Hematopoietic multipotent progenitor cell treated with erythropoietin and hydrocortisone succinate and interleukin-3 and kit ligand, for 15 days (in vitro differentiated cells): ENCODE results near the gene RILPL2.
"Not testable (repeated sequence)": the region's sequence is repeated elsewhere in the genome, so short reads cannot be mapped to it uniquely, and the experiment has no call there.

Source experiments
- DNase-seq: peaks from one replicate; pipeline ENCODE4 v3.0.0-alpha.2; 2015; ENCODE audit warnings: low spot score

Gene RILPL2

DNA sequence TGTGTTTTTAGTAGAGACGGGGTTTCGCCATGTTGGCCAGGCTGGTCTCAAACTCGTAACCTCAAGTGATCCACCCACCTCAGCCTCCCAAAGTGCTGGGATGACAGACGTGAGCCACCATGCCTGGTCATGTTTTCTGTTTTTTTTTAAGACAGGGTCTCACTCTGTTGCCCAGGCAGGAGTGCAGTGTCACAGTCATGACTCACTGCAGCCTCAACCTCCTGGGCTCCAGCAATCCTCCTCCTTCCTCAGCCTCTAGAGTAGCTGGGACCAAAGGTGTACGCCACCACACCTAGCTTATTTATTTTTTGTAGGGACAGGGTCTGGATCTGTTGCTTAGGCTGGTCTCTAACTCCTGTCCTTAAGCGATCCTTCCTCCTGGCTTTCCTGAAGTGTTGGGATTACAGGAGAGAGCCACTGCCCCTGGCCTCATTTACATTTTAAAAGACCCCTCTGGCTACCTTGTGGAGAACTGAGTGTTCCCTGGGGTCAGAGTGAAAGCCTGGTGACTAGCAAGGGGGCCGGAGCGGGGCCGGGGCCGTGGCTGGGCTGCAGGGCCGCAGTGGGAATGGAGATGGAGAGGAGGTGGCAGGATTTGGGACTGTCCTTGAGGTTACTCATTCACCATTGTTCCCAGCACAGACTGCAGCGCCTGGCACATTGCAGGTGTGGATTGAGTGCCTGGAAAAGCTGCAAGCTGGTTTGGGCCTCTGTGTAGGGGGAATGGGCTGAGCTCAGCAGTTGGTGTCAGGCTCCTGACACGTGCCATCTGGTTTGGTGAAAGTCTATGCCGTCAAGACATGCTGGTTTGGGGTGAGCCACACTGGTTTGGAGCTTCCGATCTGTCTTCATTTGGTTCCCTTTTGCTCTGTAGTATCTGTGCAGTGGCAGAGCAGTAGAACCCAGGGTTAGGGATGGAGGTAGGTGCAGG lies 34.5 kb downstream of the RILPL2 start:
- DNase-seq, result no peak

GRCh38 chr12:123399255-123399617 lies 37.2 kb downstream of the RILPL2 start:
- DNase-seq, result no peak

- DNase-seq, result no peak
Observed at GRCh38 chr12:123398550-123399254, 37.8 kb downstream of the RILPL2 start.

GRCh38 chr12:123398177-123398549 lies 38.3 kb downstream of the RILPL2 start:
- no peak for DNase-seq

DNA sequence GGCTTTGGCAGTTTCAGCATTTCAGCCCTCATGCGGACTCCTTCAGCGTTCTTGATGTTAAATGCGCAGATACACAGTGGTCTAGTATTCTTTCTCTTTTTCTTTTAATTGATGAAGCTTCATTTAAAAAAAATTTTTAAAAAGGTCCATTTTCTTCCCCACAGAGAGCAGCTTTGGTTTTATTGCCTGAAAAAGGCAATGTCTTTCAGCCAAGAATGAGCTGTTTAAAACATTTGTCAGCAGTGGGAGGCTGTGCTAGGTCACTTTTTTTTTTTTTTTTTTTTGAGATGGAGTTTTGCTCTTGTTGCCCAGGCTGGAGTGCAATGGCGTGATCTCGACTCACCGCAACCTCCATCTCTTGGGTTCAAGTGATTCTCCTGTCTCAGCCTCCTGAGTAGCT lies 39.1 kb downstream of the RILPL2 start:
- DNase-seq, result no peak

DNA sequence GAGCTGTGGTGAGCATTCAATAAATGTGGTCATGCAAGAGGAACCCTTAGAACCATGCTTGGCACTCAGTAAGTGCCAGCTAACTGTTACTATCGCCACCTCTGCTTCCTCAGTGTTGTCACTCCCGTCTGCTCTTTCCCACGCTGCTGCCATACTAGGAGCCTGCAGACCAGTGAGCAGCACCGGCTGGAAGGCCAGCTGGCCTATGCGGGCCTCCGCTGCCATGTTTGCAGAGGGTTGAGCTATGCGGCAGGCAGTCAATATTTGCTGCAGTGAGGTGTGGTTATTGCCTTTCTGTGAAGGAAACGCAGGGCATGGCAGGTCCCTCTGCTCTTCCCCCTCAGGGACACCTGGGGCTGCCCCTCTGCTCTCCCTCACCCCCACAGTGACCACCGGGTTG lies 39.5 kb downstream of the RILPL2 start:
- no peak for DNase-seq

DNA sequence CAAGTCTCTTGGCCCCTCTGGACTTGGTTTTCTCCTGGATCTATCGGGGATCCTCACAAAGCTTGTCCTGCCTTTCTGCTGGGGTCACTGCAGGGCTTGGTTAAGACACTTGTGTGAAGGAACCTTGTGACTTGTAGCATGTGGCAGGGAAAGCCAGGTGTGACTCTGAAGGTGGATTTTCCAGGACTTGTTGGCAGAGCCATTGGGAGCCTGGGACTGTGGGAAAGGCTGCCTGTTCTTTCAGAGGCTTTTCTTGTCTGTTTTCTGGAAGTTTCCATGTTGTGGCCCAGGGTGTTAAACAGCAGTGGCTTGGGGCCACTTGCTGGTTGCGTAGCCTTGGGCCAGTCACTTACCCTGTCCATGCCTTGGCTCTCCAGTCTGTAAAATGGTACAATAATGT lies 39.9 kb downstream of the RILPL2 start:
- no peak for DNase-seq

- peak; percentile 27 for DNase-seq
Observed at GRCh38 chr12:123395236-123395635, 41.2 kb downstream of the RILPL2 start.

DNA sequence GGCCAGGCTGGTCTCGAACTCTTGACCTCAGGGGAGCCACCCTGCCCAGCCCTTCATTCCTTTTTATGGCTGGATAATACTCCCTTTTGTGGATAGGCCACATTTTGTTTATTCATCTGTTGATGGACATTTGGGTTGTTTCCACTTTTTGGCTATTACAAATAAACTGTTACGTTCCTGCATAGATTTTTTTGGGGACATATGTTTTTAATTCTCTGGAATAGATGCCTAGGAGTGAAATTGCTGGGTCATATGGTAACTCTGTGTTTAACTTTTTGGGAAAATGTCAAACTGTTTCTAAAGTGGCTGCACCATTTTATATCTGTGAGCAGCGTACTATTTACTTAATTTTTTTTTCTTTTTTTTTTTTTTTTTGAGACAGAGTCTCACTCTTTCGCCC lies 42.7 kb downstream of the RILPL2 start:
- no peak for DNase-seq

GRCh38 chr12:123391546-123392343 lies 44.7 kb downstream of the RILPL2 start:
- DNase-seq, result no peak

GRCh38 chr12:123390498-123391426 lies 45.7 kb downstream of the RILPL2 start:
- no peak for DNase-seq

DNA sequence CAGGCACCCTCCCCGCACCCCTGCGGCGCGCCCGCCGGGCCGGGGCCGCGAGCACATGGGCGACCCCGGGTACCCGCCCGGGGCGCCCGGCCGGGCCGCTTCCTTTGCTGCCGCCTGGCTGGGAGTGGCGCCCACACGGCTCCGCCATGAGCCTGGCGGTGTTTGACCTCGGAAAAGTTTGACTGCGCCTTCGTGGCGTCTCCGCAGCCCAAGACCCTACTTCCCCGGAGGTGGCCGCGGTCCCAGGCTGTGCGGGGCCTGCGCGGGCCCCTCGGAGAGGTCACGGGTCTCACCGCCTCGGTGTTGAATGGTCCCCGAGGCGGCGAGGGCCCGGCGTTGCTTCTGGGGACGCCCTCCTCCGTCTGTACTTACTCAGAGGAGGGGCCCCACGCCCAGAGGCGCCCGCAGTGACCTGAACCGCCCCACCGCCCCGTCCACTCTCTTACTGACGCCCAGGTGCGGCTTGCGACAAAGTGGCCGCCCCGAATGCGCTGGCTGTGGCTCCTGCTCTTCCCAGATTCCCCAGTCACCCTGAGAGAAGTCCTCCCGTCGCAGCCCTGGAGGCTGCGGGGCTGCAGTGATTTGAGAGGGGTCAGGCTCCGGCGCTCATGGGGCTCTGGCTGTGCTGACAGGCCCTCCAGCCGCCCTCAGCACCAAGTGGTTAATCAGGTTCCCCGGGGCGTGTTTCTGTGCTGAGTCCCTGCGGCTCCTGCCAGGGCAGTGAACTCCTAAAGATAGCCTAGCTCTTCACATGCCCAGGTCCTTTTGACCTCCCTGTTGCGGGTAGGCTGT lies 46.7 kb downstream of the RILPL2 start:
- no peak for DNase-seq

DNA sequence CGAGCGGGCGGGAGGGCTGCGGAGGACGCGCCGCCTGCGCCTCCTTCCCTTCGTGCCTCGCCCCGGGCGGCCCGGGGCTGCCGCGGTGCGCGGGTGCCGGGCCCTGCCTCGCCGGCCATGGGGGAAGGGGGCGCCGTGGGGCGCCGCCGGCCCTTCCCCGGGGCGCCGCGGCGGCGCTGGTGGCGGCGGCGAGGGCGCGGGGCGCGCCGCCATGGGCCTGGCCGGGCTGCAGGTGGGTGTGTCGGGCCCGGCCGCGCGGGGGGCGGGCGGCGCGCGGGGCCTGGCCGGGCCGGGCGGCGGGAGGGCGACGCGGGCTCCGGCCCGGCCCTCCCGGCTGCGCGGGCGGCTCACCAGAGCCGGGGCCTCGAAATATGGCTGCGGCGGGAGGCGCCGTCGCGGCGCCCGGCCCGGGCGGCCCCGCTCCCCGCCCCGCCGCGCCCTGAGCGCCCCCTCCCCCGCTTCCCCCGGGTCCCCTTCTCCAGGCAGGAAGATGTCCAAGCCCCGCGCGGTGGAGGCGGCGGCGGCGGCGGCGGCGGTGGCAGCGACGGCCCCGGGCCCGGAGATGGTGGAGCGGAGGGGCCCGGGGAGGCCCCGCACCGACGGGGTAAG lies 47.4 kb downstream of the RILPL2 start:
- DNase-seq, result no peak

GRCh38 chr12:123388177-123388950 lies 48.1 kb downstream of the RILPL2 start:
- DNase-seq, result peak; percentile 82

GRCh38 chr12:123387508-123388176 lies 48.8 kb downstream of the RILPL2 start:
- peak; percentile 74 for DNase-seq

- DNase-seq, result not testable (repeated sequence)
Observed at GRCh38 chr12:123385536-123385935, 50.9 kb downstream of the RILPL2 start.

GRCh38 chr12:123384994-123385376 lies 51.5 kb downstream of the RILPL2 start:
- DNase-seq, result peak; percentile 24

GRCh38 chr12:123384318-123384993 lies 52.0 kb downstream of the RILPL2 start:
- DNase-seq, result peak; percentile 48
